Measurements from ENCODE around the gene WNK3. TPM values are rescaled to one million over a fixed set of nuclear protein-coding genes. Genes with fewer than 3 reads are reported as not detected.

The WNK3 gene
- total and polyA plus RNA-seq, 10 of the 15 experiments (the other 5 are each of a cell fraction or from before 2014, with no cell fraction given): 0.02 to 0.15 (median 0.03) TPM; not detected in 1

- TF ChIP-seq PBX3 (IDR thresholded peaks at IDR 0.05; ENCODE audit: insufficient replicate concordance, low read depth, low read length) (no peak), CBX5 (IDR thresholded peaks at IDR 0.05; ENCODE audit: low read depth) (no peak), STAT1 (conservative IDR thresholded peaks at IDR 0.05) (no peak), MLLT1 (IDR thresholded peaks at IDR 0.05) (no peak), ATF2 (IDR thresholded peaks at IDR 0.05; ENCODE audit: low read length) (no peak), SPI1 (IDR thresholded peaks at IDR 0.05; ENCODE audit: borderline replicate concordance, insufficient read depth, low read depth, low read length) (no peak), CREB1 (IDR thresholded peaks at IDR 0.05; ENCODE audit: low read depth) (no peak), IRF4 (IDR thresholded peaks at IDR 0.05; ENCODE audit: low read depth, low read length) (no peak)
Measured at GRCh38 chrX:54180403-54180802, 177.4 kb downstream of the WNK3 start (continued).

Data from GM12878 (cell line).